Lower leg skin (tissue), 4 donors: Measurements from ENCODE around the gene C2CD3. TPM values are rescaled to one million over a fixed set of nuclear protein-coding genes. Genes with fewer than 3 reads are reported as not detected.
A peak's percentile ranks its signal among the peaks of the same experiment; 100 is the strongest.

Experiments
- DNase-seq, 2 donors: peaks; one replicate each; pipeline ENCODE4 v3.0.0-alpha.2; 2019; ENCODE audit warnings: low spot score in 2 of 2
- H3K4me3 ChIP-seq: fragments of 200-600 bp; sonication (generic); 2 replicates; pipeline ENCODE4 v1.5.1; 2017; ENCODE audit warnings: mild to moderate bottlenecking, low read depth; ENCODE audit not compliant: poor library complexity, severe bottlenecking
- CTCF ChIP-seq, 3 donors: fragments of 450-650 bp; IDR thresholded peaks; one replicate each; pipeline ENCODE4 v1.5.1; 2016; ENCODE audit warnings: antibody characterized with exemption in 3 of 3, mild to moderate bottlenecking in 3 of 3, moderate library complexity in 2 of 3
- POLR2A ChIP-seq, 2 donors: fragments of 450-650 bp; IDR thresholded peaks; one replicate each; pipeline ENCODE4 v1.6.1; 2016 to 2017; ENCODE audit warnings: antibody characterized with exemption in 2 of 2, mild to moderate bottlenecking in 1 of 2, moderate library complexity in 1 of 2
- WGBS, 2 donors: methylation state at CpG; one replicate each; pipeline ENCODE4 v1.1.5; 2018; 5-methylcytosine and 5-hydroxymethylcytosine counted together
- intact Hi-C: fragments of 100-400 bp; cut with DNase I; formaldehyde crosslinking; loops from one replicate; pipeline ENCODE4 v1.15.0; 2023; ENCODE audit warnings: low total_unique reads
- total RNA-seq, 4 donors: library from RNA; depleted of rRNA; stranded (reverse); fragments of >200 nt; gene quantifications; one replicate each; pipeline ENCODE4 v1.1.0, GENCODE V29; 2016

C2CD3 gene
- total RNA-seq, result 10 to 100 TPM; 16.9 to 28.0 (median 24.4) TPM

GRCh38 chr11:74170694-74171629 lies at the start of gene C2CD3, which contains the start of gene PPME1:
C2CD3 (minus strand) TSS chr11:74171002; CDS start chr11:74170792, 210 bp downstream.
PPME1 (plus strand) TSS chr11:74171289; CDS start chr11:74171422, 133 bp downstream.
- 0 to 1% methylated on average over 45 to 60 of the region's 68 CpGs for WGBS, 2 donors
- peak within 1 kb of the TSS; percentile 69 for H3K4me3 ChIP-seq
- peak; percentile 98 to 99 for DNase-seq
- intact Hi-C loops, result no loop called here
- TF ChIP-seq POLR2A (IDR thresholded peaks at IDR 0.05) (no peak), CTCF (IDR thresholded peaks at IDR 0.05) (no peak)

- 67 to 74% methylated on average over 1 of the region's 1 CpG for WGBS, 2 donors
- no peak for DNase-seq
- H3K4me3 ChIP-seq, result no peak overlapping the region
- TF ChIP-seq POLR2A (IDR thresholded peaks at IDR 0.05) (no peak), CTCF (IDR thresholded peaks at IDR 0.05) (no peak)
- intact Hi-C loops, result no loop called here
Measured at GRCh38 chr11:74220376-74220775, 49.6 kb upstream of the C2CD3 start.

- TF ChIP-seq CTCF (IDR thresholded peaks at IDR 0.05), result no peak
- TF ChIP-seq POLR2A (IDR thresholded peaks at IDR 0.05), result no peak
- no peak overlapping the region for H3K4me3 ChIP-seq
- no peak for DNase-seq
- intact Hi-C loops, result no loop called here
- WGBS, 2 donors, result 98 to 100% methylated on average over 2 of the region's 2 CpGs
Measured at GRCh38 chr11:74212533-74212932, 41.7 kb upstream of the C2CD3 start.

GRCh38 chr11:74208507-74208906 lies 37.7 kb upstream of the C2CD3 start:
- TF ChIP-seq POLR2A (IDR thresholded peaks at IDR 0.05) (no peak), CTCF (IDR thresholded peaks at IDR 0.05) (no peak)
- no peak for DNase-seq
- intact Hi-C loops, result no loop called here
- H3K4me3 ChIP-seq, result no peak overlapping the region

GRCh38 chr11:74206746-74207145 lies 35.9 kb upstream of the C2CD3 start:
- no peak for DNase-seq
- no peak overlapping the region for H3K4me3 ChIP-seq
- 100% methylated on average over 1 of the region's 1 CpG for WGBS, 2 donors
- TF ChIP-seq CTCF (IDR thresholded peaks at IDR 0.05) (no peak), POLR2A (IDR thresholded peaks at IDR 0.05) (no peak)
- intact Hi-C loops, result no loop called here
